Cardiac muscle cell (in vitro differentiated cells and primary cell): ENCODE results near the gene STXBP5. TPM values are rescaled to one million over a fixed set of nuclear protein-coding genes. Genes with fewer than 3 reads are reported as not detected.

Source experiments
- DNase-seq, 2 donors: peaks; one replicate each; pipeline versions ENCODE4 v3.0.0 to v3.0.0-alpha.2; 2010 to 2017; ENCODE audit warnings: low read depth in 1 of 2, low spot score in 1 of 2
- H3K27ac ChIP-seq: fragments of 200-600 bp; sonication (generic); 2 replicates; pipeline ENCODE4 v1.5.1; 2016
- H3K27me3 ChIP-seq: fragments of 200-600 bp; sonication (generic); 2 replicates; pipeline ENCODE4 v1.6.0; 2016; ENCODE audit warnings: control low read depth
- H3K36me3 ChIP-seq: fragments of 200-600 bp; sonication (generic); 2 replicates; pipeline ENCODE4 v1.5.1; 2016; ENCODE audit warnings: control low read depth
- H3K4me1 ChIP-seq: fragments of 200-600 bp; sonication (generic); 2 replicates; pipeline ENCODE4 v1.8.1; 2017; ENCODE audit warnings: low read depth, mild to moderate bottlenecking, mixed run types
- H3K4me3 ChIP-seq: fragments of 200-600 bp; sonication (generic); 2 replicates; pipeline ENCODE4 v1.5.1; 2016; ENCODE audit warnings: mild to moderate bottlenecking
- H3K9me3 ChIP-seq: fragments of 200-600 bp; sonication (generic); 2 replicates; pipeline ENCODE4 v1.5.1; 2017; ENCODE audit warnings: low read depth, mild to moderate bottlenecking, control low read depth
- polyA plus RNA-seq: library from polyadenylated mRNA; unstranded; fragments of >200 nt; fragmentation: Nextera tagmentation; extraction: Ambion mirVana; gene quantifications from 2 replicates; pipeline ENCODE4 v1.2.1, GENCODE V29; 2016
- total RNA-seq: library from RNA; depleted of rRNA; stranded (reverse); fragments of >200 nt; gene quantifications from 2 replicates; pipeline ENCODE4 v1.2.3, GENCODE V29; 2016
- TF ChIP-seq, protein P1 (sequence below): IDR thresholded peaks from 2 replicates; pipeline ENCODE4 v1.5.1; 2012; ENCODE audit warnings: low read depth, mild to moderate bottlenecking, low read length

STXBP5 gene
- total and polyA plus RNA-seq, 2 experiments from 2014 or later: 2.9 to 5.3 TPM

DNA sequence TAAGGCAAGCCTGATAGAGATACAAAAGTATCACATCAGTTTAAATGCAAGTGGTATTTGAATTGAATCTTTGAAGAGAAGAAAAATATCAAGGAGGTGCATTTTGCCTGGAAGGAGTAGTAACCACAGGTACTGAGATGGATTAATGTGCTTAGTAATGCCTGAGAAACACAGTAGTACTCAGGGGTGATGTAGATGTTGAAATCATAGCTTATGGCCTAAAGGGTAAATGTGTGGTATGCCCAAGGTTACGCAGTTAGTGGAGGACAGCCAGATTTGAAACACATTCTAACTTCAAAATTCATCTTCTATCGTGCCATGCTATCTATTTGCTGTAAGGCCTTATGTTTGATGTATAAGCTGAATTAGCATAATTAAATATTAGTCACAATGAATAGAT, 55.9 kb downstream of the STXBP5 start:
- Histone ChIP-seq H3K27me3 (no peaks in the 10 kb centered on the region), H3K9me3 (no peaks in the 10 kb centered on the region), H3K4me3 (no peak overlapping the region), H3K27ac (no peak overlapping the region), H3K36me3 (no peaks in the 10 kb centered on the region), H3K4me1 (no peaks in the 10 kb centered on the region)
- TF ChIP-seq, protein P1, sequence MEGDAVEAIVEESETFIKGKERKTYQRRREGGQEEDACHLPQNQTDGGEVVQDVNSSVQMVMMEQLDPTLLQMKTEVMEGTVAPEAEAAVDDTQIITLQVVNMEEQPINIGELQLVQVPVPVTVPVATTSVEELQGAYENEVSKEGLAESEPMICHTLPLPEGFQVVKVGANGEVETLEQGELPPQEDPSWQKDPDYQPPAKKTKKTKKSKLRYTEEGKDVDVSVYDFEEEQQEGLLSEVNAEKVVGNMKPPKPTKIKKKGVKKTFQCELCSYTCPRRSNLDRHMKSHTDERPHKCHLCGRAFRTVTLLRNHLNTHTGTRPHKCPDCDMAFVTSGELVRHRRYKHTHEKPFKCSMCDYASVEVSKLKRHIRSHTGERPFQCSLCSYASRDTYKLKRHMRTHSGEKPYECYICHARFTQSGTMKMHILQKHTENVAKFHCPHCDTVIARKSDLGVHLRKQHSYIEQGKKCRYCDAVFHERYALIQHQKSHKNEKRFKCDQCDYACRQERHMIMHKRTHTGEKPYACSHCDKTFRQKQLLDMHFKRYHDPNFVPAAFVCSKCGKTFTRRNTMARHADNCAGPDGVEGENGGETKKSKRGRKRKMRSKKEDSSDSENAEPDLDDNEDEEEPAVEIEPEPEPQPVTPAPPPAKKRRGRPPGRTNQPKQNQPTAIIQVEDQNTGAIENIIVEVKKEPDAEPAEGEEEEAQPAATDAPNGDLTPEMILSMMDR: no peak
- no peak for DNase-seq

DNA sequence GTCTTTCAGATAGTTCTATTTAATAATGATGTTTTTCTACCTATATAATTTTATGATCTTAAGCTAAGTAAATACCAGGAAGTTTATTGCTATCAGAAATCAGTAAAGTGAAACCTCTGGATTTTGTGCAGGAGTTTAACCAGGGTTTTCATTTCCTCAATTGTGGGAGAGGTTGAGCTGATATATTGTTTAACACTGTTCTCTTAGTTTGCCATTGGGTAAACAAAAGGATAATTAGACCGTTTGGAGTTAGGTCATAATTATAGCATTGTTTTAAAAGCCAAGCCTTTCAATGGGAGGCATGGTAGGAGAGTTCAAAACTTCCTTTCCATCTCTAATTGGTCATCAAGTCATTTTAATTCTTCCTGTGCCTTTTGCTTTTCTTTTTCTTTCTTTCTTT, 58.7 kb downstream of the STXBP5 start:
- H3K4me1 ChIP-seq: no peaks in the 10 kb centered on the region
- H3K36me3 ChIP-seq: peaks cover 4% of the 10 kb centered on the region
- no peak overlapping the region for H3K4me3 ChIP-seq
- DNase-seq: no peak
- TF ChIP-seq, protein P1: no peak
- no peak overlapping the region for H3K27ac ChIP-seq
- no peaks in the 10 kb centered on the region for H3K27me3 ChIP-seq
- H3K9me3 ChIP-seq: no peaks in the 10 kb centered on the region

DNA sequence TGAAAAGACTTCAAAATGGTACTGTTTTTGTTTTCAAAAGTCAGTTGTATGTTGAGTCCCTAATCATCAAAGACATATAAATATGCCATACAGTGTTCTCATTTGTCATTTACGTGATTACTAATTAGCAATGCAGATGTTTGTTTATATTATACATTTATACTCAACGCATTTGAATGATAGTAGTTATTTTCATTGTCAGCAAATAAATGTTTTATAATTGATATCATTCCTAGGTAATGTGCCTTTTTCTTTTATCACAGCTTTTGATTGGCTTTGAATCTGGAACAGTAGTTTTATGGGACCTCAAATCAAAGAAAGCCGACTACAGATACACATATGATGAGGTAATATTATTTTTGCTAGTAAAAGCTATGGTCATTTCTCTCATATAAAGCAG, 62.6 kb downstream of the STXBP5 start:
- TF ChIP-seq, protein P1: no peak
- Histone ChIP-seq H3K27me3 (no peaks in the 10 kb centered on the region), H3K36me3 (peaks cover 6% of the 10 kb centered on the region)

DNA sequence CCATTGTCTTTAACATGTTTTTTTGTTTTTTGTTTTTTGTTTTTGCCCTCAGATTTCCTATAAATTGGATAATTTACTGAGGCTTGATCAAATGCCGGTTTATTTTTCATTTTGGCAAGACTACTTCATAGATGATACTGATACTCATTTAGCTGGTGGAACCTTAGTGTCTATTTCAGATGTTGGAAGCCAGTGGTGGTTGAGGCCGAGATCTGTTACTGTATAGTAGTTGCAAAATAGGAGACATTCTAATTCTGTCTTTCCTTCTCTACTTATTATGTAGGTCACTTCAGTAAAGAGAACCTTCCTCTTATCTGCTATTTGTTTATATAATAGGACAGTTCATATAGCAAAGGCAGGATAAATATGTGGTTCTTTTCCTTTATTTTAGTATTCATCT, 63.4 kb downstream of the STXBP5 start:
- H3K36me3 ChIP-seq: peaks cover 6% of the 10 kb centered on the region

More for the DNA sequence above, 62.6 kb downstream of the STXBP5 start:
- Histone ChIP-seq H3K4me1 (no peaks in the 10 kb centered on the region), H3K4me3 (no peak overlapping the region), H3K9me3 (no peaks in the 10 kb centered on the region), H3K27ac (no peak overlapping the region)
- no peak for DNase-seq

DNA sequence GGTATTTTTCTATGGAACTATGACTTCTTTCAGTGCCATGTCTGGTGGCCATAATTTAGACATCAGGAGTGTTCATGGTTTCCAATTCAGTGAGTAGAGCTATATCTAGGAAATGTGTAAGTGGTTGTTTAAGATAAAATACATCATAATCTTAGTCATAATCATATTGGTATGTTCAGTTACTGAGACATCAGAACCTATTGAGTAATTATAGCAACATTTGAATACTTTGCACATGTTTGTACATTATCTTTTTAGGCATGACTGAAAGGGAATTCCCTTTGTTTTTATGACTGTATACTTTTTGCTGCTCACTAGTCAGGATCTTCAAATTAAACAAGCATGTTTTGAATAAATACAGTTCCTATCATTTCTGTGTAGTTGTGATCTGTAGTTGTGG, 64.0 kb downstream of the STXBP5 start:
- TF ChIP-seq, protein P1: no peak
- no peaks in the 10 kb centered on the region for H3K4me1 ChIP-seq
- no peaks in the 10 kb centered on the region for H3K9me3 ChIP-seq
- no peak for DNase-seq
- H3K36me3 ChIP-seq: peaks cover 6% of the 10 kb centered on the region
- no peak overlapping the region for H3K27ac ChIP-seq
- no peak overlapping the region for H3K4me3 ChIP-seq
- H3K27me3 ChIP-seq: no peaks in the 10 kb centered on the region

More for the DNA sequence above, 63.4 kb downstream of the STXBP5 start:
- Histone ChIP-seq H3K4me3 (no peak overlapping the region), H3K27ac (no peak overlapping the region), H3K9me3 (no peaks in the 10 kb centered on the region), H3K27me3 (no peaks in the 10 kb centered on the region), H3K4me1 (no peaks in the 10 kb centered on the region)
- TF ChIP-seq, protein P1: no peak
- no peak for DNase-seq

DNA sequence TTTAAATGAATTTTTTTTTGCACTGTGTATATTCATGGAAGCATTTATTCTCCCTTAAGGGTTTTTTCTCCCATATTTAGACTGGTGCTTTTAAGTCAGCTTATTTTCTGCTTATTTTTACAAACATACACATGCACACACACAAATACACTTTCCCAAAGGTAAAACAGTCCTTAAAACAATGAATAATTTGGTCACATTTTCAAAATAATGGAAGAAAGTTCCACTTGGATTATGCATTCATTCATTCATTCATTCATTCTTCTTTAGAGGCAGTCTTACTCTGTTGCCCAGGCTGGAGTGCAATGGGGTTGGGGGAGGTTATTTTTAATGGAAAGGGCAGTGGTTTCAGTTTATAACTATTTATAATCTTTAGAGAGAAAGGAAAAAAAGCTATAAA, 69.8 kb downstream of the STXBP5 start:
- Histone ChIP-seq H3K4me1 (no peaks in the 10 kb centered on the region), H3K4me3 (no peak overlapping the region), H3K27ac (no peak overlapping the region), H3K27me3 (no peaks in the 10 kb centered on the region), H3K9me3 (no peaks in the 10 kb centered on the region), H3K36me3 (peaks cover 10% of the 10 kb centered on the region)
- TF ChIP-seq, protein P1: no peak
- DNase-seq: no peak
